ENCODE results near the gene NAALADL2. TPM values are rescaled to one million over a fixed set of nuclear protein-coding genes. Genes with fewer than 3 reads are reported as not detected.

Gene NAALADL2
- total RNA-seq, 1 experiment from 2014 or later, result 12.8 TPM

GRCh38 chr3:175546115-175546514, 687.0 kb downstream of the NAALADL2 start:
- Histone ChIP-seq H2AFZ (no peak overlapping the region), H3K9me3 (ENCODE audit: insufficient read depth, low read depth) (0 out of 2 replicates have a peak, but pooled peaks cover 10% of the 10 kb centered on the region), H3K36me3 (ENCODE audit: low read depth) (no peaks in the 10 kb centered on the region), H3F3A (ENCODE audit: insufficient read depth, low read depth) (no peaks in the 10 kb centered on the region), H3K4me2 (no peak overlapping the region), H4K20me1 (ENCODE audit: insufficient read depth) (no peaks in the 10 kb centered on the region), H3K27me3 (ENCODE audit: insufficient read depth, low read depth) (no peaks in the 10 kb centered on the region), H3K79me2 (ENCODE audit: low read depth) (no peaks in the 10 kb centered on the region), H3K4me3 (no peak overlapping the region), H3K9me2 (ENCODE audit: insufficient read depth) (no peaks in the 10 kb centered on the region), H3K27ac (no peak overlapping the region), H3K4me1 (replicated peaks; ENCODE audit: insufficient read depth) (no peaks in the 10 kb centered on the region)
- DNase-seq, result no peak
- TF ChIP-seq CTCF (conservative IDR thresholded peaks at IDR 0.05), result no peak
- TF ChIP-seq EZH2 (IDR thresholded peaks at IDR 0.05; ENCODE audit: low read depth), result no peak
- BruUV-seq (replicated peaks), result no TSS peak
- ChIA-PET CTCF (no interaction called here), POLR2A (ENCODE audit: unreplicated experiment) (no interaction called here)
- intact Hi-C loops (cut with micrococcal nuclease; ENCODE audit: unreplicated experiment), result no loop called here

GRCh38 chr3:175552929-175553328, 693.8 kb downstream of the NAALADL2 start:
- CTCF ChIA-PET, result interaction anchor here (0.7 kb wide), 1 partner anchor 245 kb away, joined by 3 read pairs; no protein-coding TSS in a partner anchor
- Histone ChIP-seq H3K9me2 (ENCODE audit: insufficient read depth) (peaks cover 4% of the 10 kb centered on the region; the same call in 1 of the 2 replicates), H3K4me1 (replicated peaks; ENCODE audit: insufficient read depth) (no peaks in the 10 kb centered on the region), H4K20me1 (ENCODE audit: insufficient read depth) (no peaks in the 10 kb centered on the region), H3K36me3 (ENCODE audit: low read depth) (no peaks in the 10 kb centered on the region), H3K27ac (no peak overlapping the region), H2AFZ (no peak overlapping the region), H3K4me2 (no peak overlapping the region), H3K4me3 (no peak overlapping the region), H3F3A (ENCODE audit: insufficient read depth, low read depth) (no peaks in the 10 kb centered on the region), H3K79me2 (ENCODE audit: low read depth) (no peaks in the 10 kb centered on the region), H3K27me3 (ENCODE audit: insufficient read depth, low read depth) (no peaks in the 10 kb centered on the region), H3K9me3 (ENCODE audit: insufficient read depth, low read depth) (no peaks in the 10 kb centered on the region)
- BruUV-seq (replicated peaks), result no TSS peak
- TF ChIP-seq EZH2 (IDR thresholded peaks at IDR 0.05; ENCODE audit: low read depth), result no peak
- TF ChIP-seq CTCF (conservative IDR thresholded peaks at IDR 0.05), result no peak
- POLR2A ChIA-PET (ENCODE audit: unreplicated experiment), result no interaction called here
- DNase-seq, result no peak
- intact Hi-C loops (cut with micrococcal nuclease; ENCODE audit: unreplicated experiment), result no loop called here

GRCh38 chr3:175554801-175555200, 695.7 kb downstream of the NAALADL2 start:
- Histone ChIP-seq H3K4me2 (no peak overlapping the region), H3K9me2 (ENCODE audit: insufficient read depth) (peaks cover 4% of the 10 kb centered on the region; the same call in 1 of the 2 replicates), H4K20me1 (ENCODE audit: insufficient read depth) (no peaks in the 10 kb centered on the region), H3K79me2 (ENCODE audit: low read depth) (no peaks in the 10 kb centered on the region), H3K4me3 (no peak overlapping the region), H3K27me3 (ENCODE audit: insufficient read depth, low read depth) (no peaks in the 10 kb centered on the region), H2AFZ (no peak overlapping the region), H3F3A (ENCODE audit: insufficient read depth, low read depth) (no peaks in the 10 kb centered on the region), H3K36me3 (ENCODE audit: low read depth) (no peaks in the 10 kb centered on the region), H3K9me3 (ENCODE audit: insufficient read depth, low read depth) (0 out of 2 replicates have a peak, but pooled peaks cover 5% of the 10 kb centered on the region), H3K4me1 (replicated peaks; ENCODE audit: insufficient read depth) (no peaks in the 10 kb centered on the region), H3K27ac (no peak overlapping the region)
- ChIA-PET CTCF (no interaction called here), POLR2A (ENCODE audit: unreplicated experiment) (no interaction called here)
- intact Hi-C loops (cut with micrococcal nuclease; ENCODE audit: unreplicated experiment), result no loop called here
- no TSS peak for BruUV-seq (replicated peaks)
- TF ChIP-seq EZH2 (IDR thresholded peaks at IDR 0.05; ENCODE audit: low read depth), result no peak
- TF ChIP-seq CTCF (conservative IDR thresholded peaks at IDR 0.05), result no peak
- no peak for DNase-seq
